Esophagus muscularis mucosa (tissue), 4 donors: ENCODE measurements around the gene NINJ1. TPM values are rescaled to one million over a fixed set of nuclear protein-coding genes. Genes with fewer than 3 reads are reported as not detected.

Experiments used
- DNase-seq: peaks from one replicate; pipeline ENCODE4 v3.0.0-alpha.2; 2017; ENCODE audit errors: extremely low spot score
- H3K27ac ChIP-seq, 4 donors: fragments of 200-600 bp; sonication (generic); replicated peaks in 1 of 4; 1 replicate in 3 of 4; 2 replicates in 1 of 4; pipeline ENCODE4 v1.5.1; 2016 to 2019; ENCODE audit warnings: mild to moderate bottlenecking in 1 of 4
- H3K27me3 ChIP-seq, 4 donors: fragments of 200-600 bp; sonication (generic); one replicate each; pipeline versions ENCODE4 v1.5.1 to v1.6.0; 2016 to 2019
- H3K36me3 ChIP-seq, 4 donors: fragments of 200-600 bp; sonication (generic); one replicate each; pipeline ENCODE4 v1.5.1; 2016 to 2019
- H3K4me1 ChIP-seq, 4 donors: fragments of 200-600 bp; sonication (generic); one replicate each; pipeline ENCODE4 v1.5.1; 2016 to 2019
- H3K4me3 ChIP-seq, 4 donors: fragments of 200-600 bp; sonication (generic); 1 replicate in 2 of 4; 2 replicates in 2 of 4; pipeline ENCODE4 v1.5.1; 2016 to 2019; ENCODE audit warnings: mild to moderate bottlenecking in 4 of 4, moderate library complexity in 1 of 4
- H3K9me3 ChIP-seq, 4 donors: fragments of 200-600 bp; sonication (generic); 1 replicate in 3 of 4; 2 replicates in 1 of 4; pipeline ENCODE4 v1.5.1; 2016 to 2019
- CTCF ChIP-seq, 3 experiments: fragments of 200-600 bp in 2 of 3; fragments of 450-650 bp in 1 of 3; sonication (generic) in 2 of 3; IDR thresholded peaks; one replicate each; pipeline ENCODE4 v1.5.1; 2017 to 2019; ENCODE audit warnings: antibody characterized with exemption in 3 of 3, mild to moderate bottlenecking in 2 of 3, moderate library complexity in 1 of 3
- EP300 ChIP-seq: sonication (generic); formaldehyde crosslinking; IDR thresholded peaks from one replicate; pipeline ENCODE4 v1.6.1; 2017; ENCODE audit warnings: antibody characterized with exemption
- POLR2A ChIP-seq: fragments of 450-650 bp; IDR thresholded peaks from one replicate; pipeline ENCODE4 v1.6.1; 2017; ENCODE audit warnings: antibody characterized with exemption, moderate library complexity, mild to moderate bottlenecking, low read depth
- POLR2AphosphoS5 ChIP-seq, 2 donors: sonication (generic); formaldehyde crosslinking; IDR thresholded peaks; one replicate each; pipeline ENCODE4 v1.6.1; 2017; ENCODE audit warnings: antibody characterized with exemption in 2 of 2
- WGBS: methylation state at CpG from one replicate; pipeline ENCODE4 v1.1.5; 2018; 5-methylcytosine and 5-hydroxymethylcytosine counted together
- intact Hi-C: fragments of 100-400 bp; cut with DNase I; formaldehyde crosslinking; loops from one replicate; pipeline ENCODE4 v1.15.1; 2023
- total RNA-seq, 4 donors: library from RNA; depleted of rRNA; stranded (reverse); fragments of >200 nt; gene quantifications; one replicate each; pipeline versions ENCODE4 v1.1.0 to v1.2.1, GENCODE V29; 2016

Gene NINJ1
- total RNA-seq, 4 donors from 2014 or later: 69.3 to 90.6 (median 72.7) TPM

GRCh38 chr9:93131599-93132286 lies 2.3 kb downstream of the NINJ1 start:
- intact Hi-C loops: loop anchor here (5.0 to 10.0 kb wide), 2 partner anchors 34 to 323 kb away; partner anchors contain the start of genes CARD19, FAM120A and FAM120AOS
- WGBS: 80% methylated on average over 13 of the region's 13 CpGs
- no peak for DNase-seq
- TF ChIP-seq EP300: no peak
- no peak for TF ChIP-seq POLR2A
- TF ChIP-seq POLR2AphosphoS5 (IDR thresholded peaks at IDR 0.05): no peak
- TF ChIP-seq CTCF (IDR thresholded peaks at IDR 0.05): no peak
- H3K9me3 ChIP-seq: no peaks in the 10 kb centered on the region
- H3K27ac ChIP-seq: peak overlapping the region; percentile 98 to 99 (median 99)
- peaks cover 76 to 92% (median 86%) of the 10 kb centered on the region in 4 donors for H3K4me1 ChIP-seq
- H3K27me3 ChIP-seq: no peaks in the 10 kb centered on the region
- peak overlapping the region; percentile 81 to 91 (median 88) for H3K4me3 ChIP-seq
- peaks cover 0 to 4% (median 0%) of the 10 kb centered on the region in 4 donors for H3K36me3 ChIP-seq

GRCh38 chr9:93130861-93131481 lies 3.1 kb downstream of the NINJ1 start:
- TF ChIP-seq EP300 (no peak), CTCF (IDR thresholded peaks at IDR 0.05) (peak in 1 of 3 experiments; percentile 18), POLR2AphosphoS5 (IDR thresholded peaks at IDR 0.05) (peak; percentile 23 to 48)
- intact Hi-C loops: loop anchor here (5.0 to 10.0 kb wide), 2 partner anchors 34 to 324 kb away; partner anchors contain the start of genes CARD19, FAM120A and FAM120AOS
- no peak for DNase-seq
- Histone ChIP-seq H3K4me1 (peaks cover 84 to 96% (median 91%) of the 10 kb centered on the region in 4 donors), H3K27ac (peak overlapping the region; percentile 98 to 99 (median 99)), H3K4me3 (peak overlapping the region; percentile 10 to 91 (median 54)), H3K36me3 (peaks cover 0 to 8% (median 5%) of the 10 kb centered on the region in 4 donors), H3K9me3 (no peaks in the 10 kb centered on the region), H3K27me3 (no peaks in the 10 kb centered on the region)
- WGBS: 63% methylated on average over 15 of the region's 15 CpGs

GRCh38 chr9:93129691-93130500 lies 4.2 kb downstream of the NINJ1 start:
- TF ChIP-seq CTCF (IDR thresholded peaks at IDR 0.05) (no peak), POLR2AphosphoS5 (IDR thresholded peaks at IDR 0.05) (peak in 1 of 2 donors; percentile 5), EP300 (no peak), POLR2A (no peak)
- Histone ChIP-seq H3K4me1 (peaks cover 79 to 94% (median 86%) of the 10 kb centered on the region in 4 donors), H3K27me3 (no peaks in the 10 kb centered on the region), H3K9me3 (no peaks in the 10 kb centered on the region), H3K27ac (peak overlapping the region; percentile 98 to 99 (median 99)), H3K36me3 (peaks cover 3 to 18% (median 16%) of the 10 kb centered on the region in 4 donors), H3K4me3 (peak overlapping the region in 1 of 4 donors; percentile 2)
- intact Hi-C loops: loop anchor here (5.0 to 10.0 kb wide), 2 partner anchors 33 to 325 kb away; partner anchors contain the start of genes CARD19, FAM120A and FAM120AOS
- DNase-seq: no peak
- 19% methylated on average over 5 of the region's 11 CpGs for WGBS

- Histone ChIP-seq H3K9me3 (no peaks in the 10 kb centered on the region), H3K36me3 (peaks cover 8 to 24% (median 22%) of the 10 kb centered on the region in 4 donors), H3K27ac (peak overlapping the region; percentile 98 to 99 (median 99)), H3K4me1 (peaks cover 74 to 88% (median 82%) of the 10 kb centered on the region in 4 donors), H3K27me3 (no peaks in the 10 kb centered on the region), H3K4me3 (no peak overlapping the region)
- whole genome bisulfite sequencing: 21% methylated on average over 3 of the region's 8 CpGs
- no peak for TF ChIP-seq POLR2A
- TF ChIP-seq CTCF (IDR thresholded peaks at IDR 0.05): no peak
- TF ChIP-seq POLR2AphosphoS5 (IDR thresholded peaks at IDR 0.05): peak; percentile 59 to 60
- no peak for TF ChIP-seq EP300
- DNase-seq: no peak
- intact Hi-C loops: no loop called here
Observed at GRCh38 chr9:93129286-93129685, 4.8 kb downstream of the NINJ1 start.
